Lower lobe of right lung (tissue), 2 donors: ENCODE measurements around the gene FBXO36. TPM values are rescaled to one million over a fixed set of nuclear protein-coding genes. Genes with fewer than 3 reads are reported as not detected.
"Not testable (repeated sequence)": the region's sequence is repeated elsewhere in the genome, so short reads cannot be mapped to it uniquely, and the experiment has no call there.

ENCODE experiments used
- ATAC-seq, 2 donors: fragments of 200-7000 bp; cut with Tn5 transposase; one replicate each; pipeline ENCODE4 v1.9.1; 2020 to 2022; ENCODE audit warnings: mild to moderate bottlenecking in 2 of 2, moderate library complexity in 2 of 2
- DNase-seq: peaks from one replicate; pipeline ENCODE4 v3.0.0-alpha.2; 2020
- H3K27ac ChIP-seq: fragments of 200-600 bp; one replicate; pipeline ENCODE4 v1.8.0; 2022
- H3K27me3 ChIP-seq: fragments of 200-600 bp; one replicate; pipeline ENCODE4 v1.8.0; 2022; ENCODE audit warnings: low read depth
- H3K36me3 ChIP-seq: fragments of 200-600 bp; one replicate; pipeline ENCODE4 v1.8.0; 2022; ENCODE audit warnings: mild to moderate bottlenecking
- H3K4me1 ChIP-seq: fragments of 200-600 bp; one replicate; pipeline ENCODE4 v1.8.0; 2022
- H3K4me3 ChIP-seq: fragments of 200-600 bp; one replicate; pipeline ENCODE4 v1.8.0; 2022; ENCODE audit warnings: mild to moderate bottlenecking
- H3K9me3 ChIP-seq: fragments of 200-600 bp; one replicate; pipeline ENCODE4 v1.8.0; 2022
- intact Hi-C: fragments of 100-400 bp; cut with DNase I; formaldehyde crosslinking; loops from one replicate; pipeline ENCODE4 v1.11.0; 2022
- total RNA-seq: library from RNA; stranded (reverse); fragmentation: NEBNext Ultra II Directional; extraction: Animal tissue kit (Norgen Biotek cat#: 25700); gene quantifications from one replicate; pipeline ENCODE4 v1.2.1, GENCODE V29; 2021
- TF ChIP-seq, protein P1 (sequence below): fragments of 200-600 bp; IDR thresholded peaks from one replicate; pipeline ENCODE4 v1.8.0; 2022; ENCODE audit warnings: antibody characterized with exemption, mild to moderate bottlenecking
- donor health status: DM: no; HTN: yes; CAD: no; lungs with severe emphysema.

FBXO36 gene
- total RNA-seq, 1 donor from 2014 or later, result 3.3 TPM

DNA sequence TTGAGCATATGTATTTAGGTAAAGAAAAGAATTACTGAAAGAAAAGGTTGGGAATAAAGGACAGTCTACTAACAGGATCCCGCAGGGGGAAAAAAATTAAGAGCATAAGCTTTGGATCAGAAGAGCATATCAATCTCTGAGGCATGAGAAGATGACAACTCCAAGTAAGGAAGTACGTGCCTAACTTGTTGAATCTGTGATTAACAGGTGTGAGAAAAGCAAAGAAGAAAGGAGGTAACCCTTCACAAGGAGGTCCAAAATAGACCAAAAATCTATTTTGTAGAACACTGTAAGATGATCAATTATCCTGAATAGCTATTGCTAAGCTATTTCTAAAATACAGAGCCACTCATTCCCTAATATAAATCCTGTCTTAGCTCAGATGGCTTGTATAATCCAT, 33.3 kb upstream of the FBXO36 start:
- no peaks in the 10 kb centered on the region for H3K27me3 ChIP-seq
- H3K4me3 ChIP-seq, result no peak overlapping the region
- DNase-seq (no peak), ATAC-seq (no peak)
- H3K27ac ChIP-seq, result no peak overlapping the region
- TF ChIP-seq, protein P1, sequence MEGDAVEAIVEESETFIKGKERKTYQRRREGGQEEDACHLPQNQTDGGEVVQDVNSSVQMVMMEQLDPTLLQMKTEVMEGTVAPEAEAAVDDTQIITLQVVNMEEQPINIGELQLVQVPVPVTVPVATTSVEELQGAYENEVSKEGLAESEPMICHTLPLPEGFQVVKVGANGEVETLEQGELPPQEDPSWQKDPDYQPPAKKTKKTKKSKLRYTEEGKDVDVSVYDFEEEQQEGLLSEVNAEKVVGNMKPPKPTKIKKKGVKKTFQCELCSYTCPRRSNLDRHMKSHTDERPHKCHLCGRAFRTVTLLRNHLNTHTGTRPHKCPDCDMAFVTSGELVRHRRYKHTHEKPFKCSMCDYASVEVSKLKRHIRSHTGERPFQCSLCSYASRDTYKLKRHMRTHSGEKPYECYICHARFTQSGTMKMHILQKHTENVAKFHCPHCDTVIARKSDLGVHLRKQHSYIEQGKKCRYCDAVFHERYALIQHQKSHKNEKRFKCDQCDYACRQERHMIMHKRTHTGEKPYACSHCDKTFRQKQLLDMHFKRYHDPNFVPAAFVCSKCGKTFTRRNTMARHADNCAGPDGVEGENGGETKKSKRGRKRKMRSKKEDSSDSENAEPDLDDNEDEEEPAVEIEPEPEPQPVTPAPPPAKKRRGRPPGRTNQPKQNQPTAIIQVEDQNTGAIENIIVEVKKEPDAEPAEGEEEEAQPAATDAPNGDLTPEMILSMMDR, result no peak
- no peaks in the 10 kb centered on the region for H3K9me3 ChIP-seq
- intact Hi-C loops, result no loop called here
- H3K36me3 ChIP-seq, result peaks cover 7% of the 10 kb centered on the region
- H3K4me1 ChIP-seq, result peaks cover 13% of the 10 kb centered on the region

DNA sequence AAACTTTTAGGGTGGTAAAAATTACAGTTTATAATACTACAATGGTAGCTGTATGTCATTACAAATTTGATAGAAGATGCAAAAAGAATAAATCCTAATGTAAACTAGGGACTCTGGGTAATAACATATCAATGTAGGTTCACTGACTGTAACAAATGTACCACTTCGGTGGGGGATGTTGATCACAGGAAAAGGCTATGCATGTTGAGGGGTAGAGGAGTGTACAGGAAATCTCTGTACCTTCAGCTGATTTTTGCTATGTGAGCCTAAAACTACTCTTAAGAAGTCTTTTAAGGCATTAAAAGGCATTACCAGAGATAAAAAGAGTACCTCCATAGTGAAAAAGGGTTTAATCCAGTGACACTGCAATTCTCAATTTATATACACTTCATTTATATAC, 25.4 kb upstream of the FBXO36 start:
- H3K27me3 ChIP-seq, result no peaks in the 10 kb centered on the region
- no peaks in the 10 kb centered on the region for H3K36me3 ChIP-seq
- intact Hi-C loops, result no loop called here
- no peak overlapping the region for H3K4me3 ChIP-seq
- no peak for ATAC-seq
- no peaks in the 10 kb centered on the region for H3K9me3 ChIP-seq
- no peak for DNase-seq
- TF ChIP-seq, protein P1, result no peak
- H3K27ac ChIP-seq, result no peak overlapping the region
- peaks cover 19% of the 10 kb centered on the region for H3K4me1 ChIP-seq

DNA sequence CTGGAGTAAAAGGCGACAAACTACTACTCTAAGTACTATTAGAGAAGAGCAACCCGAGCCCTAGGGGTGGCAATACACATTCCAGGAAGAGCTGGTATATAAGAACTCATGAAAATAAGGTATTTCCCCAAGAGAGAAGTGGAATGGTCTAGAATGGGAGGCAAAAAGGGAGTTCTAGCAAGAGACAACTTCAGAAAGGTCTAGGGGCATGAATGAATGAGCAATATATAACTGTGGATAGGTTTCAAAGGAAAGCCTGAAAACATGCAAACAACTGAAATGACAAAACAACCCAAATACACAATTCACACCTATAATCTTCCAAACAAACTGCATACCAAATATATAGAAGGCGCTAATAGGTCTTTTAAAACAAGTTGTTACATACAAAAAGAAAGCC, 22.7 kb upstream of the FBXO36 start:
- DNase-seq, result no peak
- H3K4me1 ChIP-seq, result peaks cover 33% of the 10 kb centered on the region
- H3K27me3 ChIP-seq, result no peaks in the 10 kb centered on the region
- ATAC-seq, result no peak
- TF ChIP-seq, protein P1, result no peak
- H3K4me3 ChIP-seq, result no peak overlapping the region
- intact Hi-C loops, result no loop called here
- no peak overlapping the region for H3K27ac ChIP-seq
- H3K36me3 ChIP-seq, result peaks cover 17% of the 10 kb centered on the region
- no peaks in the 10 kb centered on the region for H3K9me3 ChIP-seq

DNA sequence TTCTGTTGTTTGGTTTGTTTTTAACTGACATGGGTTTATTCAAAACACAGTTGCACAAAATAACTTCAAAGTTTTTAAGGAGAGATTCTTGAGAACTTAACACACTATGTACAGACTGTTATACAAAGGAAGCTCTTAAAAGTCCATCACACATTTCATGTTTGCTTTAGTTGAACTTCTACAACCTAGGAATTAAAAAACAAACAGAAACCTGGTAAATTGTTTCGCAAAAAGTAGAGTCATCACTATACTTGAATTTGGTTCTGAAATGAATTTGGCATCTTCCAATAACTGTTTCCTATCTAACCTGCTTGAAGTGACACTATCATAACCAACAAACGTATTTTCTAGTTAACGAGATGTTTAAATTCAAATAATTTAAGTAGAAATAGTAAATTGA, 22.3 kb upstream of the FBXO36 start:
- no peaks in the 10 kb centered on the region for H3K27me3 ChIP-seq
- no peak for DNase-seq
- H3K27ac ChIP-seq, result no peak overlapping the region
- peaks cover 21% of the 10 kb centered on the region for H3K36me3 ChIP-seq
- TF ChIP-seq, protein P1, result no peak
- no peaks in the 10 kb centered on the region for H3K9me3 ChIP-seq
- ATAC-seq, result no peak
- no peak overlapping the region for H3K4me3 ChIP-seq
- intact Hi-C loops, result no loop called here
- H3K4me1 ChIP-seq, result peaks cover 29% of the 10 kb centered on the region

DNA sequence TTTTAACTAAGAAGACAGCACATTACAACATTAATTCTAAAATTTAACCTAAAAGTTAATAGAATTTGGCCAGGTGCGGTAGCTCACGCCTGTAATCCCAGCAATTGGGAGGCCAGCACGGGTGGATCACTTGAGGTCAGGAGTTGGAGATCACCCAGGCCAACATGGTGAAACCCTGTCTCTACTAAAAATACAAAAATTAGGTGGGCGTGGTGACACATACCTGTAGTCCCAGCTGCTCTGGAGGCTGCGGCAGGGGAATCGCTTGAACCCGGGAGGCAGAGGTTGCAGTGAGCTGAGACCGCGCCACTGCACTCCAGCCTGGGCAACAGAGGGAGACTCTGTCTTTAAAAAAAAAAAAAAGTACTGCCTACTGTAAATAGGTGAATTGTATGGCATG, 21.8 kb upstream of the FBXO36 start:
- H3K27me3 ChIP-seq, intact Hi-C loops, DNase-seq, H3K9me3 ChIP-seq, H3K4me3 ChIP-seq, H3K27ac ChIP-seq, ATAC-seq: not testable (repeated sequence)
- peaks cover 21% of the 10 kb centered on the region for H3K36me3 ChIP-seq
- H3K4me1 ChIP-seq, result peaks cover 25% of the 10 kb centered on the region

DNA sequence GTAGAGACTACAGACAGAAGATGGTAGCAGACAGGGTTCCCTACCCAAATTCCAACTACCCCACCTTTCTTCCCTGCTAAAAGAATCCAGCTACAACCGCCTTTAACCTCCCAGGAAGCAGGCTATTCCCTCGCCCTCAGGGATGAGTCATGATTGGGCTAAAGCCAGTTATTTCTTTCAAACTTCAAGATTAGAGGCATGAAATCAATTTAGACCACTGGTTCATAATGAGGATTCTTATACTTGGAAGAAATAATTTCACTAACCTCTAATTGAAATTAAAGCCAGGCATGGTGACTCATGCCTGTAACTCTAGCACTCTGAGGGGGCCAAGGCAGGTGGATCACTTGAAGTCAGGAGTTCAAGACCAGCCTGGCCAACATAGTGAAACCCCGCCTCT, 20.5 kb upstream of the FBXO36 start:
- H3K4me3 ChIP-seq, result no peak overlapping the region
- no peaks in the 10 kb centered on the region for H3K27me3 ChIP-seq
- H3K4me1 ChIP-seq, result peaks cover 25% of the 10 kb centered on the region
- ATAC-seq (peak in 1 of 2 donors; percentile 55), DNase-seq (no peak)
- H3K9me3 ChIP-seq, result no peaks in the 10 kb centered on the region
- no peak overlapping the region for H3K27ac ChIP-seq
- intact Hi-C loops, result no loop called here
- TF ChIP-seq, protein P1, result no peak
- peaks cover 32% of the 10 kb centered on the region for H3K36me3 ChIP-seq
